ENCODE data around the gene STX11. TPM values are rescaled to one million over a fixed set of nuclear protein-coding genes. Genes with fewer than 3 reads are reported as not detected.

The STX11 gene
- total RNA-seq, 1 experiment from 2014 or later, result 0.69 TPM

DNA sequence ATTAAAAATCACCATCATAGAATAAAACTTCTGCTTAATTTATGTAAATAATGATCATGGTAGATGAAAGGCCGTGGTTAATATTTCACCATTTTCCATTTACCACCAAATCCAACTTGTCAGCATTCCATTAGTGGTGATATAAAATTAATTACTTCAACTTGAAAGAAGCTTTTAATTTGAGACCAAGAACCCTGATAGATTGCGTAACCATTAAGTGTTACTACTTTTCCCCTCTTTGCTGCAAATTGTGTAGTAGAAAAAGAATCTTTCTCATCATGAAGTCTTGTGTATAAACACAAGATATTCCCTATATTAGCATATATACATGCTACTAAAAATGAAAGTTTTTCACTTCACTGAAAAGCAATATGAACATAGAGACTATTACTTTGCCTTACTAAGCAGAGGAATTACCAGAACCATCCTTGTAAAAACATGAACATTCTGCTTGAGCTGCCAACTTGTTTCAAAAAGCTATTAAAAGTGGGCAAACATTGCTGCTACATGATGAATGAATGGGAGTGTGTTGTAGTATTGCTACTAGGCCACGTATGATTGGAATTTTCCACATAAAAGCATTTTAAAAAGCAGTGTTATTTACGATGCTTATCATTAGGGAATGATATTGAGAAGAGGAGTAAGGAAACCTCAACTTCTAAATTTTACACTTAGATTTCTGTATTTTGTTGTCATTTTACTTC lies 35.0 kb downstream of the STX11 start:
- H3K4me2 ChIP-seq (ENCODE audit: low read length), result no peak overlapping the region
- H3K9ac ChIP-seq (ENCODE audit: low read length), result no peak overlapping the region
- H3K9me2 ChIP-seq (ENCODE audit: insufficient read depth), result no peaks in the 10 kb centered on the region; the same call in 1 of the 2 replicates
- ChIA-PET RAD21 (ENCODE audit: low non-redundant PET in 1 of 2, low total read pairs in 2 of 2, uncharacterized antibody in 2 of 2, unreplicated experiment in 2 of 2) (no interaction called here), POLR2A (no interaction called here), CTCF (no interaction called here)
- intact Hi-C loops (cut with micrococcal nuclease), result no loop called here
- DNase-seq (ENCODE audit: low read depth, low spot score), result no peak
- no peak overlapping the region for H3K27ac ChIP-seq (ENCODE audit: low read depth, low read length)
- no peaks in the 10 kb centered on the region for H3K79me2 ChIP-seq (ENCODE audit: insufficient read depth, low read length)
- no peak overlapping the region for H2AFZ ChIP-seq (ENCODE audit: low read depth, low read length, poor library complexity, severe bottlenecking)
- no peak overlapping the region for H3K4me3 ChIP-seq (replicated peaks in 1 of 2; ENCODE audit: low read depth in 1 of 2, low read length in 2 of 2)
- H4K20me1 ChIP-seq (ENCODE audit: insufficient read depth), result no peaks in the 10 kb centered on the region
- no peaks in the 10 kb centered on the region for H3K36me3 ChIP-seq (ENCODE audit: control insufficient read depth in 1 of 2, insufficient read depth in 2 of 2, low read length in 2 of 2)
- no TSS peak for BruUV-seq (replicated peaks)
- no peak for TF ChIP-seq ELF1 (IDR thresholded peaks at IDR 0.05; ENCODE audit: borderline replicate concordance, low read depth)
- TF ChIP-seq SIN3A (IDR thresholded peaks at IDR 0.05; ENCODE audit: low read depth), result no peak
- TF ChIP-seq SRF (IDR thresholded peaks at IDR 0.05; ENCODE audit: low read depth), result no peak
- no peak for TF ChIP-seq MAX (IDR thresholded peaks at IDR 0.05)
- TF ChIP-seq RAD21 (IDR thresholded peaks at IDR 0.05; ENCODE audit: low read depth), result no peak
- no peak for TF ChIP-seq FOSL1 (IDR thresholded peaks at IDR 0.05; ENCODE audit: low read depth)
- TF ChIP-seq EGR1 (IDR thresholded peaks at IDR 0.05; ENCODE audit: low read depth), result no peak
- TF ChIP-seq SP1 (IDR thresholded peaks at IDR 0.05; ENCODE audit: low read depth), result no peak
- no peak for TF ChIP-seq POLR2AphosphoS5 (IDR thresholded peaks at IDR 0.05; ENCODE audit: low read depth, low read length)
- no peak for TF ChIP-seq ZFX (IDR thresholded peaks at IDR 0.05)
- no peak for TF ChIP-seq EZH2phosphoT487 (IDR thresholded peaks at IDR 0.05; ENCODE audit: borderline replicate concordance)
- ATAC-seq, result no peak
- no peaks in the 10 kb centered on the region for H3K9me3 ChIP-seq (ENCODE audit: control insufficient read depth in 1 of 2, insufficient read depth in 1 of 2, low read depth in 1 of 2, low read length in 2 of 2)
- no peaks in the 10 kb centered on the region for H3K4me1 ChIP-seq (ENCODE audit: control insufficient read depth in 1 of 2, insufficient read depth in 2 of 2, low read length in 2 of 2)
- H3K27me3 ChIP-seq (ENCODE audit: insufficient read depth, low read length), result no peaks in the 10 kb centered on the region
